ENCODE measurements around the gene CMSS1.

CMSS1 gene

GRCh38 chr3:100151024-100151707 is 333.5 kb downstream of the CMSS1 start:
- no peak overlapping the region for H3K27ac ChIP-seq
- no peak for TF ChIP-seq CTCF (conservative IDR thresholded peaks at IDR 0.05)

- H3K27ac ChIP-seq, result no peak overlapping the region
- no peak for TF ChIP-seq CTCF (conservative IDR thresholded peaks at IDR 0.05)
These were observed 336.5 kb downstream of the CMSS1 start for GRCh38 chr3:100154171-100154570.

GRCh38 chr3:100155128-100155527 is 337.5 kb downstream of the CMSS1 start:
- TF ChIP-seq CTCF (conservative IDR thresholded peaks at IDR 0.05), result no peak
- H3K27ac ChIP-seq, result no peak overlapping the region

- TF ChIP-seq CTCF (conservative IDR thresholded peaks at IDR 0.05), result no peak
- H3K27ac ChIP-seq, result no peak overlapping the region
These were observed 337.9 kb downstream of the CMSS1 start for GRCh38 chr3:100155590-100155989.

GRCh38 chr3:100157685-100158084 is 340.0 kb downstream of the CMSS1 start:
- no peak for TF ChIP-seq CTCF (conservative IDR thresholded peaks at IDR 0.05)
- H3K27ac ChIP-seq, result no peak overlapping the region

GRCh38 chr3:100158918-100159330 is 341.3 kb downstream of the CMSS1 start:
- H3K27ac ChIP-seq, result no peak overlapping the region
- no peak for TF ChIP-seq CTCF (conservative IDR thresholded peaks at IDR 0.05)

GRCh38 chr3:100159331-100160153 is 341.9 kb downstream of the CMSS1 start:
- TF ChIP-seq CTCF (conservative IDR thresholded peaks at IDR 0.05), result no peak
- no peak overlapping the region for H3K27ac ChIP-seq
